HCT116 (cell line): ENCODE results near the gene FUOM. TPM values are rescaled to one million over a fixed set of nuclear protein-coding genes. Genes with fewer than 3 reads are reported as not detected.
A peak's percentile ranks its signal among the peaks of the same experiment; 100 is the strongest.
"Not testable (repeated sequence)": the region's sequence is repeated elsewhere in the genome, so short reads cannot be mapped to it uniquely, and the experiment has no call there.

ENCODE experiments used
- ATAC-seq: fragments of 200-7000 bp; cut with Tn5 transposase; 2 replicates; pipeline ENCODE4 v1.9.1; 2020; ENCODE audit warnings: mild to moderate bottlenecking, moderate library complexity
- BruUV-seq: library from RNA; stranded (reverse); fragments of 400-500 nt; replicated peaks from 2 replicates; lab custom pipeline; 2021; lab: Mats Ljungman, UMichigan
- CTCF ChIA-PET: fragments of 300-600 bp; sonication (Branson Sonifier 250); formaldehyde crosslinking; loops from one replicate; lab custom pipeline; 2021; ENCODE audit warnings: antibody characterized with exemption; lab: Charles Lee
- POLR2A ChIA-PET: fragments of 300-600, 350-600 bp; sonication (Branson Sonifier 250); formaldehyde crosslinking; loops from one replicate; lab custom pipeline; 2021; ENCODE audit warnings: antibody characterized with exemption; lab: Charles Lee
- RAD21 ChIA-PET, 2 experiments: fragments of 300-600 bp; sonication (Branson Sonifier 250); formaldehyde crosslinking; loops; one replicate each; lab custom pipeline; 2023; ENCODE audit warnings: low total read pairs in 2 of 2; ENCODE audit not compliant: uncharacterized antibody in 2 of 2, unreplicated experiment in 2 of 2, low non-redundant PET in 1 of 2; lab: Charles Lee
- DNase-seq: peaks from one replicate; pipeline ENCODE4 v3.0.0-alpha.2; 2010; ENCODE audit warnings: low read depth, low spot score
- H2AFZ ChIP-seq: fragments of 200-600 bp; shearing (Covaris generic), sonication (generic); 2 replicates; pipeline ENCODE4 v1.6.1; 2017; ENCODE audit warnings: low read depth, mixed run types, mixed read lengths, antibody characterized with exemption, low read length; ENCODE audit not compliant: poor library complexity, severe bottlenecking
- H3K27ac ChIP-seq: 2 replicates; pipeline ENCODE4 v1.5.1; 2012; ENCODE audit warnings: low read depth, low read length
- H3K27me3 ChIP-seq: fragments of 200-600 bp; sonication (generic); 2 replicates; pipeline ENCODE4 v1.6.1; 2016; ENCODE audit warnings: mixed run types, low read length, mixed read lengths; ENCODE audit not compliant: insufficient read depth
- H3K36me3 ChIP-seq, 2 experiments: fragments of 200-500 bp in 1 of 2; fragments of 200-600 bp in 1 of 2; sonication (Bioruptor generic) in 1 of 2; sonication (generic) in 1 of 2; 2 replicates each; pipeline versions ENCODE4 v1.5.1 to v1.6.1; 2014 to 2016; ENCODE audit warnings: low read length in 2 of 2, inconsistent platforms in 1 of 2, mixed read lengths in 1 of 2, mixed run types in 1 of 2; ENCODE audit not compliant: insufficient read depth in 2 of 2, control insufficient read depth in 1 of 2
- H3K4me1 ChIP-seq, 2 experiments: fragments of 200-600 bp in 1 of 2; sonication (generic) in 1 of 2; 2 replicates each; pipeline versions ENCODE4 v1.5.1 to v1.6.1; 2012 to 2017; ENCODE audit warnings: low read length in 2 of 2, inconsistent platforms in 1 of 2, mild to moderate bottlenecking in 1 of 2, mixed read lengths in 1 of 2, mixed run types in 1 of 2, moderate library complexity in 1 of 2; ENCODE audit not compliant: insufficient read depth in 2 of 2, control insufficient read depth in 1 of 2
- H3K4me2 ChIP-seq: fragments of 200-600 bp; sonication (generic); 2 replicates; pipeline ENCODE4 v1.6.1; 2017; ENCODE audit warnings: mixed run types, low read length, mixed read lengths
- H3K4me3 ChIP-seq, 2 experiments: fragments of 200-600 bp in 1 of 2; sonication (generic) in 1 of 2; replicated peaks in 1 of 2; 2 replicates each; pipeline ENCODE4 v1.5.1; 2011 to 2016; ENCODE audit warnings: low read length in 2 of 2, control low read depth in 1 of 2, low read depth in 1 of 2, mild to moderate bottlenecking in 1 of 2, mixed read lengths in 1 of 2, mixed run types in 1 of 2
- H3K79me2 ChIP-seq: fragments of 200-600 bp; sonication (generic); 2 replicates; pipeline ENCODE4 v1.6.1; 2017; ENCODE audit warnings: mild to moderate bottlenecking, mixed run types, low read length, moderate library complexity, mixed read lengths; ENCODE audit not compliant: insufficient read depth
- H3K9ac ChIP-seq: fragments of 200-600 bp; sonication (generic); 2 replicates; pipeline ENCODE4 v1.6.1; 2016; ENCODE audit warnings: low read length, mixed read lengths
- H3K9me2 ChIP-seq: fragments of 200-600 bp; sonication (generic), shearing (Covaris generic); 2 replicates; pipeline ENCODE4 v1.6.1; 2017; ENCODE audit warnings: mixed run types, mild to moderate bottlenecking, moderate library complexity; ENCODE audit not compliant: insufficient read depth
- H3K9me3 ChIP-seq, 2 experiments: fragments of 200-500 bp in 1 of 2; fragments of 200-600 bp in 1 of 2; sonication (Bioruptor generic) in 1 of 2; sonication (generic) in 1 of 2; 2 replicates each; pipeline ENCODE4 v1.6.1; 2014 to 2017; ENCODE audit warnings: low read length in 2 of 2, mixed read lengths in 2 of 2, inconsistent platforms in 1 of 2, low read depth in 1 of 2, mild to moderate bottlenecking in 1 of 2, mixed run types in 1 of 2, moderate library complexity in 1 of 2; ENCODE audit not compliant: control insufficient read depth in 1 of 2, insufficient read depth in 1 of 2
- H4K20me1 ChIP-seq: fragments of 200-600 bp; sonication (generic), shearing (Covaris generic); 2 replicates; pipeline ENCODE4 v1.6.1; 2017; ENCODE audit warnings: mixed run types, mild to moderate bottlenecking, moderate library complexity; ENCODE audit not compliant: insufficient read depth
- ATF3 ChIP-seq: IDR thresholded peaks from 2 replicates; pipeline ENCODE4 v1.6.1; 2012
- CEBPB ChIP-seq: IDR thresholded peaks from 2 replicates; pipeline ENCODE4 v1.6.1; 2012; ENCODE audit warnings: low read depth
- CTCF ChIP-seq, 3 experiments: fragments of 200-600 bp in 1 of 3; sonication (generic) in 1 of 3; IDR thresholded peaks in 2 of 3; conservative IDR thresholded peaks in 1 of 3; 2 replicates each; pipeline ENCODE4 v1.5.1; 2012 to 2017; ENCODE audit warnings: low read depth in 2 of 3, low read length in 2 of 3, antibody characterized with exemption in 1 of 3, borderline replicate concordance in 1 of 3, control low read depth in 1 of 3, mild to moderate bottlenecking in 1 of 3, mixed read lengths in 1 of 3, mixed run types in 1 of 3, moderate library complexity in 1 of 3; ENCODE audit not compliant: insufficient read depth in 1 of 3
- EGR1 ChIP-seq: IDR thresholded peaks from 2 replicates; pipeline ENCODE4 v1.6.1; 2012; ENCODE audit warnings: low read depth
- ELF1 ChIP-seq: IDR thresholded peaks from 2 replicates; pipeline ENCODE4 v1.6.1; 2012; ENCODE audit warnings: low read depth, borderline replicate concordance
- EZH2 ChIP-seq: fragments of 200-600 bp; sonication (generic); IDR thresholded peaks from 2 replicates; pipeline ENCODE4 v1.6.1; 2017; ENCODE audit warnings: antibody characterized with exemption, mixed run types
- EZH2phosphoT487 ChIP-seq: fragments of 200-600 bp; IDR thresholded peaks from 2 replicates; pipeline ENCODE4 v1.6.1; 2018; ENCODE audit warnings: antibody characterized with exemption, borderline replicate concordance
- FOSL1 ChIP-seq: IDR thresholded peaks from 2 replicates; pipeline ENCODE4 v1.6.1; 2012; ENCODE audit warnings: low read depth
- JUND ChIP-seq: IDR thresholded peaks from 2 replicates; pipeline ENCODE4 v1.6.1; 2012
- MAX ChIP-seq: IDR thresholded peaks from 2 replicates; pipeline ENCODE4 v1.6.1; 2012
- POLR2A ChIP-seq: IDR thresholded peaks from 2 replicates; pipeline ENCODE4 v1.7.0; 2011; ENCODE audit warnings: borderline replicate concordance; ENCODE audit not compliant: insufficient read depth, insufficient read length; ENCODE audit errors: extremely low read depth
- POLR2AphosphoS5 ChIP-seq: IDR thresholded peaks from 2 replicates; pipeline ENCODE4 v1.6.1; 2011; ENCODE audit warnings: mild to moderate bottlenecking, low read depth, low read length, moderate library complexity
- RAD21 ChIP-seq: IDR thresholded peaks from 2 replicates; pipeline ENCODE4 v1.6.1; 2012; ENCODE audit warnings: low read depth, mild to moderate bottlenecking
- REST ChIP-seq: IDR thresholded peaks from 2 replicates; pipeline ENCODE4 v1.6.1; 2012; ENCODE audit warnings: low read depth
- SRF ChIP-seq: IDR thresholded peaks from 2 replicates; pipeline ENCODE4 v1.6.1; 2012; ENCODE audit warnings: low read depth
- ZNF274 ChIP-seq: fragments of 200-500 bp; sonication (Bioruptor generic); IDR thresholded peaks from 2 replicates; pipeline ENCODE4 v1.6.1; 2014; ENCODE audit warnings: mild to moderate bottlenecking, low read depth, low read length, inconsistent platforms
- intact Hi-C: fragments of 100-400 bp; cut with micrococcal nuclease; formaldehyde crosslinking; loops from 2 replicates; pipeline ENCODE4 v1.10.0; 2022
- total RNA-seq: library from RNA; stranded (reverse); gene quantifications from one replicate; pipeline ENCODE4 v1.2.1, GENCODE V29; 2021; ENCODE audit not compliant: unreplicated experiment

FUOM gene
- total RNA-seq, 1 experiment from 2014 or later = 21.5 TPM

- TF ChIP-seq EZH2 (no peak), ATF3 (no peak), ELF1 (no peak), EGR1 (no peak), FOSL1 (no peak), MAX (no peak), CTCF (IDR thresholded peaks at IDR 0.05 in 2 of 3, conservative IDR thresholded peaks at IDR 0.05 in 1 of 3; ENCODE audit: borderline replicate concordance in 1 of 3, insufficient read depth in 1 of 3, low read depth in 2 of 3, low read length in 2 of 3) (no peak), POLR2AphosphoS5 (no peak), POLR2A (no peak), JUND (no peak), EZH2phosphoT487 (no peak), ZNF274 (no peak), REST (no peak), SRF (no peak), CEBPB (no peak), RAD21 (no peak)
- peak overlapping the region in 1 of 2 experiments; percentile 19; a peak in 1 of 4 replicates for H3K4me3 ChIP-seq
- H3K4me1 ChIP-seq = peaks cover under 1 to 17% of the 10 kb centered on the region in 2 experiments
- H4K20me1 ChIP-seq = no peaks in the 10 kb centered on the region
- BruUV-seq = no TSS peak
- intact Hi-C loops = no loop called here
- DNase-seq (no peak), ATAC-seq (peak; percentile 83)
- no peaks in the 10 kb centered on the region for H3K9me3 ChIP-seq
- RAD21 ChIA-PET = no interaction called here
- H3K27ac ChIP-seq = no peak overlapping the region; the same call in 1 of the 2 replicates
- H3K4me2 ChIP-seq = peak overlapping the region; percentile 65
- no peak overlapping the region for H2AFZ ChIP-seq
- POLR2A ChIA-PET = interaction anchor here (0.6 to 1.2 kb wide), 2 partner anchors 9 to 357 kb away, joined by 4 to 5 read pairs; no protein-coding TSS in a partner anchor
- H3K27me3 ChIP-seq = no peaks in the 10 kb centered on the region
- H3K79me2 ChIP-seq = no peaks in the 10 kb centered on the region
- no peak overlapping the region for H3K9ac ChIP-seq
- CTCF ChIA-PET = interaction anchor here (1.0 kb wide), 1 partner anchor 11 kb away, joined by 3 read pairs; no protein-coding TSS in a partner anchor
- no peaks in the 10 kb centered on the region for H3K9me2 ChIP-seq
- H3K36me3 ChIP-seq = no peaks in the 10 kb centered on the region
Measured at GRCh38 chr10:133324198-133324792, 33.5 kb downstream of the FUOM start.

- H3K36me3 ChIP-seq, RAD21 ChIA-PET, intact Hi-C loops: not testable (repeated sequence)
Measured at GRCh38 chr10:133322064-133322709, 35.6 kb downstream of the FUOM start.

More at GRCh38 chr10:133322064-133322709, 35.6 kb downstream of the FUOM start:
- H3K4me1 ChIP-seq, ATAC-seq, H3K9me3 ChIP-seq, BruUV-seq, CTCF ChIA-PET, DNase-seq, H3K4me2 ChIP-seq, H4K20me1 ChIP-seq, H3K9me2 ChIP-seq, H3K9ac ChIP-seq, H3K4me3 ChIP-seq, H3K79me2 ChIP-seq, H2AFZ ChIP-seq, H3K27me3 ChIP-seq, H3K27ac ChIP-seq, POLR2A ChIA-PET: not testable (repeated sequence)
